HG02885 (cell line): Measurements from ENCODE around the gene RGL4.
"Not testable (repeated sequence)": the region's sequence is repeated elsewhere in the genome, so short reads cannot be mapped to it uniquely, and the experiment has no call there.

ENCODE experiments used
- ATAC-seq: cut with Tn5 transposase; IDR thresholded peaks from one replicate; pipeline ENCODE4 v1.9.1; 2021; ENCODE audit warnings: mild to moderate bottlenecking; ENCODE audit not compliant: unreplicated experiment, poor library complexity

Gene RGL4

GRCh38 chr22:23676841-23677700 lies 13.7 kb upstream of the RGL4 start:
- ATAC-seq, result not testable (repeated sequence)

- ATAC-seq, result no peak
Observed at GRCh38 chr22:23677701-23677995, 13.2 kb upstream of the RGL4 start.

- no peak for ATAC-seq
Observed at GRCh38 chr22:23678133-23678532, 12.7 kb upstream of the RGL4 start.

- ATAC-seq, result no peak
Observed at GRCh38 chr22:23681026-23681809, 9.6 kb upstream of the RGL4 start.

- ATAC-seq, result no peak
Observed at GRCh38 chr22:23682077-23682476, 8.7 kb upstream of the RGL4 start.

- ATAC-seq, result no peak
Observed at GRCh38 chr22:23682827-23683355, 7.9 kb upstream of the RGL4 start.

GRCh38 chr22:23683545-23683944 lies 7.3 kb upstream of the RGL4 start:
- no peak for ATAC-seq

GRCh38 chr22:23684026-23684425 lies 6.8 kb upstream of the RGL4 start:
- ATAC-seq, result no peak

GRCh38 chr22:23684561-23685031 lies 6.2 kb upstream of the RGL4 start:
- ATAC-seq, result no peak

GRCh38 chr22:23685205-23685784 lies 5.5 kb upstream of the RGL4 start:
- no peak for ATAC-seq

- no peak for ATAC-seq
Observed at GRCh38 chr22:23686416-23687024, 4.3 kb upstream of the RGL4 start.

GRCh38 chr22:23688121-23688520 lies 2.7 kb upstream of the RGL4 start:
- no peak for ATAC-seq

GRCh38 chr22:23688571-23688970 lies 2.2 kb upstream of the RGL4 start:
- ATAC-seq, result no peak

GRCh38 chr22:23689414-23689813 lies 1.4 kb upstream of the RGL4 start:
- no peak for ATAC-seq

- ATAC-seq, result no peak
Observed at GRCh38 chr22:23691748-23692423, 1.1 kb downstream of the RGL4 start.

GRCh38 chr22:23692598-23693291 lies 1.9 kb downstream of the RGL4 start:
- ATAC-seq, result no peak

- ATAC-seq, result no peak
Observed at GRCh38 chr22:23693979-23694680, 3.3 kb downstream of the RGL4 start.

GRCh38 chr22:23695141-23695540 lies 4.3 kb downstream of the RGL4 start:
- ATAC-seq, result no peak
